ENCODE data around the gene LARP6. TPM values are rescaled to one million over a fixed set of nuclear protein-coding genes. Genes with fewer than 3 reads are reported as not detected.

LARP6 gene
- total RNA-seq, 1 experiment from 2014 or later, result 35.9 TPM

GRCh38 chr15:70826634-70827033 is 27.3 kb downstream of the LARP6 start:
- H3K4me2 ChIP-seq (ENCODE audit: low read length), result peak overlapping the region; percentile 30; the same call in 1 of the 2 replicates
- intact Hi-C loops (cut with micrococcal nuclease), result loop anchor here (10.0 kb wide), 1 partner anchor 978 kb away; no protein-coding TSS in a partner anchor
- no peaks in the 10 kb centered on the region for H3K79me2 ChIP-seq (ENCODE audit: insufficient read depth, low read length)
- H3K27me3 ChIP-seq (ENCODE audit: insufficient read depth, low read length), result no peaks in the 10 kb centered on the region
- no peaks in the 10 kb centered on the region for H3K36me3 ChIP-seq (ENCODE audit: control insufficient read depth in 1 of 2, insufficient read depth in 2 of 2, low read length in 2 of 2)
- BruUV-seq (replicated peaks), result no TSS peak
- H3K9me3 ChIP-seq (ENCODE audit: control insufficient read depth in 1 of 2, insufficient read depth in 1 of 2, low read depth in 1 of 2, low read length in 2 of 2), result no peaks in the 10 kb centered on the region
- H3K9ac ChIP-seq (ENCODE audit: low read length), result no peak overlapping the region; the same call in 1 of the 2 replicates
- peak overlapping the region; percentile 50 for H2AFZ ChIP-seq (ENCODE audit: low read depth, low read length, poor library complexity, severe bottlenecking)
- TF ChIP-seq POLR2AphosphoS5 (IDR thresholded peaks at IDR 0.05; ENCODE audit: low read depth, low read length) (peak; percentile 39; the same call in 1 of the 2 replicates), EZH2 (IDR thresholded peaks at IDR 0.05) (no peak), EGR1 (IDR thresholded peaks at IDR 0.05; ENCODE audit: low read depth) (no peak), RAD21 (IDR thresholded peaks at IDR 0.05; ENCODE audit: low read depth) (no peak), SRF (IDR thresholded peaks at IDR 0.05; ENCODE audit: low read depth) (no peak), CBX3 (IDR thresholded peaks at IDR 0.05; ENCODE audit: low read depth) (peak; percentile 47; the same call in 1 of the 2 replicates), CEBPB (IDR thresholded peaks at IDR 0.05; ENCODE audit: low read depth) (peak; percentile 95), TCF7L2 (IDR thresholded peaks at IDR 0.05; ENCODE audit: borderline replicate concordance, extremely low read depth, insufficient read depth, insufficient read length) (no peak), FOSL1 (IDR thresholded peaks at IDR 0.05; ENCODE audit: low read depth) (no peak), SIN3A (IDR thresholded peaks at IDR 0.05; ENCODE audit: low read depth) (no peak), SP1 (IDR thresholded peaks at IDR 0.05; ENCODE audit: low read depth) (peak; percentile 54), EZH2phosphoT487 (IDR thresholded peaks at IDR 0.05; ENCODE audit: borderline replicate concordance) (no peak), YY1 (IDR thresholded peaks at IDR 0.05; ENCODE audit: extremely low read depth, insufficient replicate concordance, low read depth, low read length) (no peak), ATF3 (IDR thresholded peaks at IDR 0.05) (peak; percentile 79)
- TF ChIP-seq, protein P1, sequence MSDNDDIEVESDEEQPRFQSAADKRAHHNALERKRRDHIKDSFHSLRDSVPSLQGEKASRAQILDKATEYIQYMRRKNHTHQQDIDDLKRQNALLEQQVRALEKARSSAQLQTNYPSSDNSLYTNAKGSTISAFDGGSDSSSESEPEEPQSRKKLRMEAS (IDR thresholded peaks at IDR 0.05), result peak; percentile 81
- TF ChIP-seq, protein P2, sequence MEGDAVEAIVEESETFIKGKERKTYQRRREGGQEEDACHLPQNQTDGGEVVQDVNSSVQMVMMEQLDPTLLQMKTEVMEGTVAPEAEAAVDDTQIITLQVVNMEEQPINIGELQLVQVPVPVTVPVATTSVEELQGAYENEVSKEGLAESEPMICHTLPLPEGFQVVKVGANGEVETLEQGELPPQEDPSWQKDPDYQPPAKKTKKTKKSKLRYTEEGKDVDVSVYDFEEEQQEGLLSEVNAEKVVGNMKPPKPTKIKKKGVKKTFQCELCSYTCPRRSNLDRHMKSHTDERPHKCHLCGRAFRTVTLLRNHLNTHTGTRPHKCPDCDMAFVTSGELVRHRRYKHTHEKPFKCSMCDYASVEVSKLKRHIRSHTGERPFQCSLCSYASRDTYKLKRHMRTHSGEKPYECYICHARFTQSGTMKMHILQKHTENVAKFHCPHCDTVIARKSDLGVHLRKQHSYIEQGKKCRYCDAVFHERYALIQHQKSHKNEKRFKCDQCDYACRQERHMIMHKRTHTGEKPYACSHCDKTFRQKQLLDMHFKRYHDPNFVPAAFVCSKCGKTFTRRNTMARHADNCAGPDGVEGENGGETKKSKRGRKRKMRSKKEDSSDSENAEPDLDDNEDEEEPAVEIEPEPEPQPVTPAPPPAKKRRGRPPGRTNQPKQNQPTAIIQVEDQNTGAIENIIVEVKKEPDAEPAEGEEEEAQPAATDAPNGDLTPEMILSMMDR (IDR thresholded peaks at IDR 0.05 in 2 of 3, conservative IDR thresholded peaks at IDR 0.05 in 1 of 3; ENCODE audit: borderline replicate concordance in 1 of 3, insufficient read depth in 1 of 3, low read depth in 2 of 3, low read length in 2 of 3), result no peak
- DNase-seq (ENCODE audit: low read depth, low spot score), result peak; percentile 29
- H3K4me1 ChIP-seq (ENCODE audit: control insufficient read depth in 1 of 2, insufficient read depth in 2 of 2, low read length in 2 of 2), result peaks cover 13 to 21% of the 10 kb centered on the region in 2 experiments
- H3K9me2 ChIP-seq (ENCODE audit: insufficient read depth), result no peaks in the 10 kb centered on the region; the same call in 1 of the 2 replicates
- H3K27ac ChIP-seq (ENCODE audit: low read depth, low read length), result no peak overlapping the region
- ChIA-PET POLR2A (no interaction called here), CTCF (interaction anchor here (1.3 to 3.4 kb wide), 5 partner anchors 15 to 954 kb away, joined by 3 to 32 read pairs (median 4); no protein-coding TSS in a partner anchor), RAD21 (ENCODE audit: low non-redundant PET in 1 of 2, low total read pairs in 2 of 2, uncharacterized antibody in 2 of 2, unreplicated experiment in 2 of 2) (no interaction called here)
- ATAC-seq, result peak; percentile 20; the same call in 1 of the 2 replicates
- H3K4me3 ChIP-seq (replicated peaks in 1 of 2; ENCODE audit: low read depth in 1 of 2, low read length in 2 of 2), result no peak overlapping the region
- H4K20me1 ChIP-seq (ENCODE audit: insufficient read depth), result no peaks in the 10 kb centered on the region

Data from HCT116 (cell line).